Measurements from ENCODE around the gene BTNL2. TPM values are rescaled to one million over a fixed set of nuclear protein-coding genes. Genes with fewer than 3 reads are reported as not detected.

The BTNL2 gene
- total and polyA plus RNA-seq, 2 of the 13 experiments (the other 11 are each of a cell fraction or from before 2014, with no cell fraction given), result not detected

GRCh38 chr6:32415521-32416019, 8.6 kb upstream of the BTNL2 start (continued):
- TF ChIP-seq ZBTB39 (CRISPR knock-in tag; IDR thresholded peaks at IDR 0.05) (no peak), YY1 (IDR thresholded peaks at IDR 0.05; ENCODE audit: insufficient read depth, insufficient replicate concordance, low read depth, low read length) (no peak), TBP (CRISPR knock-in tag; IDR thresholded peaks at IDR 0.05) (no peak), STAG1 (CRISPR knock-in tag; IDR thresholded peaks at IDR 0.05) (peak; percentile 78), TCF7 (IDR thresholded peaks at IDR 0.05; ENCODE audit: low read depth) (no peak), ZSCAN9 (CRISPR knock-in tag; IDR thresholded peaks at IDR 0.05; ENCODE audit: borderline replicate concordance) (0 out of 2 replicates have a peak, but pooled peaks have one; percentile 23), RBM39 (IDR thresholded peaks at IDR 0.05; ENCODE audit: low read depth, low read length, poor library complexity, severe bottlenecking) (no peak), XRCC5 (optimal IDR thresholded peaks at IDR 0.05; ENCODE audit: low read length) (peak; percentile 71), MZF1 (CRISPR knock-in tag; IDR thresholded peaks at IDR 0.05; ENCODE audit: borderline replicate concordance) (no peak), SUZ12 (IDR thresholded peaks at IDR 0.05; ENCODE audit: low read depth, low read length) (no peak), ZFP62 (CRISPR knock-in tag; IDR thresholded peaks at IDR 0.05) (no peak), ZNF552 (CRISPR knock-in tag; IDR thresholded peaks at IDR 0.05; ENCODE audit: borderline replicate concordance) (no peak), ZNF496 (CRISPR knock-in tag; IDR thresholded peaks at IDR 0.05; ENCODE audit: insufficient replicate concordance) (no peak), HOXD1 (CRISPR knock-in tag; IDR thresholded peaks at IDR 0.05) (no peak), ZNF501 (CRISPR knock-in tag; IDR thresholded peaks at IDR 0.05) (no peak), ZNF704 (CRISPR knock-in tag; IDR thresholded peaks at IDR 0.05; ENCODE audit: borderline replicate concordance) (no peak), MIXL1 (CRISPR knock-in tag; IDR thresholded peaks at IDR 0.05) (no peak), ERF (CRISPR knock-in tag; IDR thresholded peaks at IDR 0.05) (no peak), ATF7 (IDR thresholded peaks at IDR 0.05) (no peak), ATF7 (CRISPR knock-in tag; IDR thresholded peaks at IDR 0.05) (no peak), RFXAP (CRISPR knock-in tag; IDR thresholded peaks at IDR 0.05; ENCODE audit: borderline replicate concordance) (peak; percentile 42; the same call in 1 of the 2 replicates), BCLAF1 (IDR thresholded peaks at IDR 0.05) (no peak), ZNF615 (CRISPR knock-in tag; IDR thresholded peaks at IDR 0.05; ENCODE audit: borderline replicate concordance) (no peak), TEAD3 (CRISPR knock-in tag; optimal IDR thresholded peaks at IDR 0.05; ENCODE audit: borderline replicate concordance) (peak; percentile 32), CTCF (CRISPR knock-in tag; IDR thresholded peaks at IDR 0.05) (peak; percentile 89)
